Measurements from ENCODE around the gene TNNI2. TPM values are rescaled to one million over a fixed set of nuclear protein-coding genes. Genes with fewer than 3 reads are reported as not detected.

Gene TNNI2
- total and polyA plus RNA-seq, 10 of the 15 experiments (the other 5 are each of a cell fraction or from before 2014, with no cell fraction given) = 0.14 to 0.79 (median 0.37) TPM; not detected in 4

- TF ChIP-seq RUNX3 (IDR thresholded peaks at IDR 0.05; ENCODE audit: low read length) = no peak
- TF ChIP-seq EED (IDR thresholded peaks at IDR 0.05; ENCODE audit: low read depth) = no peak
- no peak for TF ChIP-seq BCL11A (IDR thresholded peaks at IDR 0.05; ENCODE audit: low read depth, low read length)
- TF ChIP-seq FOXK2 (IDR thresholded peaks at IDR 0.05) = no peak
- no peak for TF ChIP-seq PAX8 (IDR thresholded peaks at IDR 0.05)
- no peak for TF ChIP-seq TBL1XR1 (IDR thresholded peaks at IDR 0.05; ENCODE audit: low read depth, low read length)
- TF ChIP-seq POLR2A (IDR thresholded peaks at IDR 0.05; ENCODE audit: low read depth, low read length) = no peak; the same call in 1 of the 2 replicates
- no peak for TF ChIP-seq STAT3 (IDR thresholded peaks at IDR 0.05; ENCODE audit: low read depth, low read length)
Observed at GRCh38 chr11:1869427-1870325, 30.9 kb downstream of the TNNI2 start (continued).

GRCh38 chr11:1870326-1870696 is 31.5 kb downstream of the TNNI2 start:
- H2AFZ ChIP-seq (ENCODE audit: control insufficient read depth, low read depth, low read length) = no peak overlapping the region
- H3K4me1 ChIP-seq (ENCODE audit: control insufficient read depth, insufficient read depth, low read length) = no peaks in the 10 kb centered on the region
- ChIA-PET POLR2A (interaction anchor here (1.5 kb wide), 1 partner anchor 12 kb away, joined by 3 read pairs; no protein-coding TSS in a partner anchor), CTCF (interaction anchor here (0.7 to 1.8 kb wide), 2 partner anchors 12 to 32 kb away, joined by 3 to 5 read pairs; partner anchors contain the start of gene TNNI2), SMC1A (ENCODE audit: uncharacterized antibody, unreplicated experiment) (no interaction called here), RAD21 (ENCODE audit: unreplicated experiment) (no interaction called here)
- H3K27ac ChIP-seq (ENCODE audit: control insufficient read depth, insufficient read depth) = no peak overlapping the region
- FAIRE-seq (no peak), DNase-seq (ENCODE audit: low read depth, low spot score) (no peak), ATAC-seq (no peak)
- TF ChIP-seq POLR2AphosphoS5 (IDR thresholded peaks at IDR 0.05; ENCODE audit: low read length) = peak; percentile 45
- no peak for TF ChIP-seq ZBTB11 (CRISPR knock-in tag; IDR thresholded peaks at IDR 0.05)
- peaks cover 0 to 5% of the 10 kb centered on the region in 2 experiments; a peak in 3 of 4 replicates for H3K36me3 ChIP-seq (ENCODE audit: control insufficient read depth in 2 of 2, insufficient read depth in 2 of 2, low read length in 1 of 2)
- H4K20me1 ChIP-seq (ENCODE audit: control insufficient read depth, insufficient read depth) = no peaks in the 10 kb centered on the region; the same call in 1 of the 2 replicates
- no peak overlapping the region for H3K9ac ChIP-seq (ENCODE audit: control insufficient read depth, insufficient read depth, low read length)
- no peak overlapping the region for H3K4me3 ChIP-seq
- intact Hi-C loops (cut with micrococcal nuclease; ENCODE audit: unreplicated experiment) (no loop called here), in situ Hi-C loops (cut with MboI) (no loop called here)
- no TSS peak for BruUV-seq (replicated peaks)
- no peaks in the 10 kb centered on the region for H3K9me3 ChIP-seq (replicated peaks; ENCODE audit: control insufficient read depth, insufficient read depth, low read length)
- 79% methylated on average over 12 of the region's 12 CpGs for WGBS (ENCODE audit: insufficient coverage, insufficient replicate concordance, low lambda C conversion rate, missing lambda C conversion rate)
- H3K27me3 ChIP-seq (replicated peaks in 1 of 2; ENCODE audit: control insufficient read depth in 2 of 2, insufficient read depth in 2 of 2, low read length in 1 of 2) = no peaks in the 10 kb centered on the region
- H3K79me2 ChIP-seq (ENCODE audit: control insufficient read depth, insufficient read depth, low read length) = peaks cover 2% of the 10 kb centered on the region
- H3K4me2 ChIP-seq (ENCODE audit: control insufficient read depth, insufficient read depth) = no peak overlapping the region
